GM21390 (cell line): ENCODE data around the gene GASK1A.
"Not testable (repeated sequence)": the region's sequence is repeated elsewhere in the genome, so short reads cannot be mapped to it uniquely, and the experiment has no call there.

Source experiments
- ATAC-seq: cut with Tn5 transposase; IDR thresholded peaks from one replicate; pipeline ENCODE4 v1.9.1; 2021; ENCODE audit not compliant: unreplicated experiment

The GASK1A gene

DNA sequence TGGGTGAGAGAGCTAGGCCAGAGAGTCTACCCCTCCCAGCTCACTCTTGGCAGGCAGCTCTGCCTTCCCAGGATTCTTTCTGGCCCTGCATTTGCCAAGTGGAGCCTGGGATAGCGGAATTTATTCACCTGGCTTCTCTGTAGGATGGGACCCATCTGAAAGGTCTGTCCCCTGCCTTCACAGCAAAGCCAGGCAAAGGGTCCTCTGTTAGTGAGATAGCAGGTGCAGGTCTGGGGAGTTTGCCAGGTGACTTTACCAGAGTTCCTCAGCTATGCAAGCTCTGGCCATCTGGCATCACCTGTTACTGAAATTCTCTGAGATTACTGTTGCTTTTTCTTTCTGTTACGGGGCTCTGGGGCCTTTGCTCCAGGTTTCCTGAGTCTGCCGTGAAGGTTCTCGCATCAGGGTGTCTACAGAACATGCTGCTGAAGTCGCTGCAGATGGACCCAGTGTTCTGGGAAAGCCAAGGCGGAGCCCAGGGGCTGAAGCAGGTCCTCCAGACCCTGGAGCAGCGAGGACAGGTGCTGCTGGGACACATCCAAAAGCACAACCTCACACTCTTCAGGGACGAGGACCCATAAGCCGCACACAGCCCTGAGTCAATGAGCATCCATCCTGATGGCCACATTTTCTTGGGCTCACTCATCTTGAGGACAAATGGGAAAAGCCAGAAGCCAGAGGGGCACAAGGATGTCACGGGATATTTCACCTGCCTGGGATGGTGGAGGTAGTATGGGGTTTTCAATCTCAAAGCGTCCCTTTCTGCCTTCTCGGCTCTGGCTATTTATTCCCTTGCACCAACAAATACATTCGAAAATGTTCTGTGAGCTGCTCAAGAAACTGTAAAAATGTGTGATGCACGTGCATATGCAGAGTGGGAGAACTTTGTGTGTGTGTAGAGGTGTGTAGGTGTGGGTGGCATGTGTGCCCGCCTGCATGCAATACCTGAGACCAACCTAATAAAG, 77.0 kb downstream of the GASK1A start:
- no peak for ATAC-seq

DNA sequence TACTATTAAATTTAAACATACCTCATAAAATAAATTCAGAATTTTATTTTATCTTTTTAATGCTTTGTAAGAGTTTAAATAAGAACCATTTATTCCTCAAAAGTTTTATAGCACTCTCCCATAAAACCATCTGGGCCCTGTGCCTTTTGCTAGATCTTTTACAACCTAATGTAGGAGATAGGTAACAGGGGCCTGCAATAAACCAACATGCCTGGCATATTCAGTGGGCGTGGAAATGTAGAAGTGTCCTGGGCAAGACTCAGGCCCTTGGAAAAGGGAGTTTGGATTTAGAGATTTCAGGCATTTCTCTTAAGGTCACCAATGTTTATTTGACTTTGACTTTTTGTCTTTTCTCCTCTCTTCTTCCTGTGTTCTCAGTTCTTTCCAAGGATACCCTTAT, 80.3 kb downstream of the GASK1A start:
- no peak for ATAC-seq

DNA sequence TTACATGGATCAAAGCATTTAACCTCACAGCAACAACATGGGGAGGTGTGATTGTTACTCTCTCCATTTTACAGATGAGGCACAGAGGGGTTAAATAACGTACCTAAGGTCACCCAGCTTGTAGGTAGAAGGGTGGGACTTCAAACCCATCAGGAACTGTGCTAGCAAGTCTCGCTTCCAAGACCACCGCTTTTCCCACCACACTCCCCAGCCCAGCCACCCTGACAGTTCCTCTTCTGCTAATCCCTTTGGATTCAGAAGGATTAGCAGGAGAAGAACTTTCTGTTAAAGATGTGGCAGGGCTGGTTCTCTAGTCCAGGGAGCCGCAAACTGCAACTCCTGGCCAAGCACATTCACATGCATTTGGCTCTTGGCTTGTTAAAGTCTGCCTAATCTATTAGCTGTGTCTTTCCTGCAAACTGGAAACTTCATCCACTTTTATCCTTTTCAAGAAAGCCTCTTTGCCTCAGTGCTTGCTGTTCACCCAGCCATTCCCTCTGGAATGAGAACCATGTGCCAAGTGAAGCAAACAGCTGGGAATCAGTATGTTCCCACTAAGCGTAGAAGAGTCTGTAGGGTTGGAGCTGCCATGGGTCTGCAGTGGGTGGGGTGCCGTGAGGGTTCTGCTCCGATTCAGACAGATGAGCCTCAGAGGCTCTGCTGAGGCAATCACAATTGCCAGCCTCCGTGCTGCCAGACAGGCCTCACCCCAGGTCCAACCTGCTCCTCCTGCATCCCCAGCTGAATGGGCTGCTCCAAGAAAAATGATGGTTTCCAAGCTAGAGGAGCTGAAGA, 82.2 kb downstream of the GASK1A start:
- no peak for ATAC-seq

DNA sequence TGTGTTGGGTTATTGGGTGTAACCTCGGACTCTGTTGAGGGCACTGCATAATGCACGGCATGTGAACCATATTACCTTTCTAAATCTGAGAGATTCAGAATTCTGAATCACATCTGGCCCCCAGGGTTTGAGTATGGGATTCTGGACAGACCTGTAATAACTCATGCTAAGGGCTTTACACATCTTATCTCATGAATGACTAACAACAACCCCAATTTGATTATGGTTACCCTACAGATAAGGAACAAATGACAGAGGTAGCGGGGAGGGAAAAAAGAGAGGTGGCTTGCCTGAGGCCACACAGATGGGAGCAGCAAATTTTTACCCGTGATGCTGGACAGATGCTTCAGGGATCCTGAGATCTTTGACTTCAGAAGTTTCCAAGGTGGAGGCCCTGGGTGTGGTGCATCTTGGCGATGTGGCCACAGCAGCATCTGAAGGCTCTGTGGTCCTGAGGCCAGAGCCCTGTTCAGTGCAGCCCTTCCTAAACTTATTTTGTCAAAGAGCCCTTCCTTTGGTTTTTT, 83.0 kb downstream of the GASK1A start:
- no peak for ATAC-seq

DNA sequence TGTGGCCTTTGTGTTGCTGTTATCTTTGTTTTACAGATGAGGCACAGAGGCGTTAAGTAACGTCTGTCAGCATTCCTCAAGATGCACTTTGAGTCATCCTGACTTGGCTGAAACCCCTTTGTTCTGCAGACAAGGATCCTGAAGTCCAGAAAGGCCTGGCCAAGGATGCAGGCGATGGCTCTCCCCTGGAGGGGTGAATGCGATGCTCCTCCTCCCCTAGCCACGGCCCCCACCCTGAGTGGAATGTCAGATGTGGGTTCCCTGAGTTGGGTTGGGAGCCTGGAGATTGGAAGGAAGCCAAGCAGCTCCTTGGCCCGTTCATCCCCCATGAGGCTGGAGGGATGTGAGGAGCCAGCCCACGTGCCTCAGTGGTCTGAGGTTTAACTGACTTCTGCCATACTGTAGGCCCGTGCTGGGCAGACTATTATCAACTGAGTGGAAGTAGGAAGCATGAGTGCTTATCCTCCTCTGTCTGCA, 83.5 kb downstream of the GASK1A start:
- no peak for ATAC-seq

DNA sequence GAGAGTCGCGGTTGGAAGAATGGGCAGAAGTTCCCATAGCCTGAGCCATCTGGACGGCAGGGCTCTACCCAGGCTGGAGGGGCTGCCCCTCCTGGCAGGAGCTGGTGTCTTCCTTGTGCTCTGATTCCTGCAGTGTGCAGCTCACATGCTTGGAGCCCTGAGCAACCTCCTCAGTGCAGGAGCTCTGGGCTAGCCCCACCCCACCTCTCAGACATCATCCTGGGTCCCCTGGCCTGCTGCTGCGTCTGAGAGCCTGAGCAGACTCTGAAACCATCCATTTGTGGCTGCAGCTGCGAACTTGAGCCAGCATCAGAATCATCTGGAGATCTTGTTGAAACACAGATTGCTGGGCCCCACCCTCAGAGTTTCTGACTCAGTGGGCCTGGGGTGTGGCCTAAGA, 84.0 kb downstream of the GASK1A start:
- no peak for ATAC-seq

DNA sequence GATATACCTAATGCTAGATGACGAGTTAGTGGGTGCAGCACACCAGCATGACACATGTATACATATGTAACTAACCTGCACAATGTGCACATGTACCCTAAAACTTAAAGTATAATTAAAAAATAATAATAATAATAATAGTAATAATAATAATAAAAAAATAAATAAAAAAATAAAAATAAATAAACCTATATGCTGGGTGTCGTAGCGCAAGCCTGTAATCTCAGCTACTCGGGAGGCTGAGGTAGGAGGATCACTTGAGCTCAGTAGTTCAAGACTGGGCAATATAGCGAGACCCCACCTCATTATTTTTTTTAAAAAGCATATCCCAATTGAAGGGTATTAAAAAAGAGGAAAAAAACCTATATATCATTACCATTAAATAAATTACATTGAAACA, 91.6 kb downstream of the GASK1A start:
- ATAC-seq = not testable (repeated sequence)

DNA sequence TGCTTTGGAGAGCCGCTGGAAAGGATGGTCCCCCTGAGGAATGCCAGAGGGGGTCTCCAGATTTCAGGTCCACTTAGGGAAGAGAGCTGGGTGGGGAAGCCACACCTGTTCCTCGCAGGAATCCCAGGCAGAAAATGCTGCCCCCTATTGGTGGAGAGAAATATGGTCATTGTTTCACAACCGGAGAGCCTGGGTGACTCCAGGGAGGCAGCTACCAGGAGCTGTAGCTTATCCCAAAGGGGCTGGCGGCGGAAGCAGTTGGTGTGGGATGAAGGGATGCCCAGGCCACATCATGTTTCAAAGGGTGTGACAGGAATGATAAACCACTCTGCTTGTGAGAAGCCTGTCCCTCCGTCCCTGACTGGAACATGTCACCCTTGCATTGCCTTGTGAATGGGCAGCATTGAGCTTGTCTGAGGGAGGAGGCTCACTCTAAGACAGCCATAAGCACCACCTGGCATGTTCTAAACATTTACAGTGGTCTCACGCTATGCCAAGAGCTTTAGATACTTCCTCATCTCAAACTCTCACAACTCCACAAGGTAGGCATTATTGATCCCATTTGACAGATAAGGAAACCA, 92.3 kb downstream of the GASK1A start:
- ATAC-seq = no peak

DNA sequence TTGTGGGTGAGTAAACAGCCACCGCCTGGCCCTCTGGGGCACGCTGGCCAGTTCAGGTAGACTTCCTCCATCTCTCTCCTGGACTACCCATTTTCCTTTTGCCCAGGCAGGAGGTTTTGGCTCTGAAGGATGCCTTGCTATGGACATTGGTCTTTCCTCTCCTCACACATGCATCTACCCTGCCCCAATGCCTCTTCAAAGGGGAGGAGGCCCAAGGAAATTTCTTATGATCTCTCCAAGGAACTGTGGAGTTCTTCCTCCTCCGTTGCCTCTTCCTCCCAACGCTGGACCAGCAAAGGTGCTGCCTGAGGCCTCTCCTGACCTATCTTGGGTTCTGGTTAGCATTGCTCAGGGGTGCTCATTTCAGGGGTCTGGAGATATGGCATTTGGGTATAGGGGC, 93.2 kb downstream of the GASK1A start:
- ATAC-seq = no peak

DNA sequence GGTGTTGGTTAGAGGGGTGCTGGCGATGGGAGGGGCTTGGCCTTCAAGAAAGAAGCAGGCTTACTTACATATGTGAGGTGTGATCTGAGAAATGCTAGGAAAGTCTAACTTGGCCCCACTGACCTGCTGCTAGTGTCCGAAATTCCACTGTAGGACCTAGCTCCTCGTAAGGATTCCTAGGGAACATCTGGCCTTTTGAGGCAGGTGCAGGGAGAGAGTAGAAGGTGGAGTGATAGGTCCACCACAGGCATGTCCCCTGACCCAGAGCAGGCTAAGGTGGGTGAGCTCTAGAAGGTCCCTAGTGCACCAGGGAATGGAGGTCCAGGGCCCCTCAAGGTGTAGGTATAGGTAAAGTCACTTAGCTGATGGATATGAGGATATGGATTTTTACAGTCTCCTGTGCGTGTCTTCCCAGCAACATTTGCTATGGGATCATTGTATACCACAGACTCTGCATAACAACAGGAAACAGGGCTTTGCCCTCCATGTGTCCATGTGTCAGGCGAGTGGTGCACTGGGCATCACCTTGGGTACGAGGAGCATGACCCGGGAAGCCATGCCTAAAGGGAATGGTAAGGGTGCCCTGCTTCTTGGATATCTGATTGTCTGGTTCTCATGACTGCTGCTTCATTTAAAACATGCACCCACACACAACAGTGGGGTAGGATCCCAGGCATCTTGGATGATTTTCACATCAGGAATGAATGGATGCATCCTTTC, 94.2 kb downstream of the GASK1A start:
- ATAC-seq = no peak

DNA sequence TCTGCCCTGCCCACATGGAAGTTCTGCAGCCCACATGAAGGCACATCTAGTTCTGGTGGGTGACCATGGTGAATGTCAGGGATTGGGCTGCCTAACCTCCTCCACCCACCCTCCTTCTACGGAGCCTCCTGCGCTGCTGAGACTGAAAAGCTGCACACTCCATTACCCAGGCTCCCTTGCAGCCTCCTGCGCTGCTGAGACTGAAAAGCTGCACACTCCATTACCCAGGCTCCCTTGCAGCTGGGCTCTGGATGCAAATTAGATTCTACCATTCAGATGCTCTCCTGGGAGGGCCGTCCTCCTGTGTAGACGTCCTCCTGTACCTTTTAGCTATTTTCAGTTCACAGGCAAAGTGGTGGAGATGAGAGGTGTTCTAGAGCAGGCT, 94.7 kb downstream of the GASK1A start:
- no peak for ATAC-seq

DNA sequence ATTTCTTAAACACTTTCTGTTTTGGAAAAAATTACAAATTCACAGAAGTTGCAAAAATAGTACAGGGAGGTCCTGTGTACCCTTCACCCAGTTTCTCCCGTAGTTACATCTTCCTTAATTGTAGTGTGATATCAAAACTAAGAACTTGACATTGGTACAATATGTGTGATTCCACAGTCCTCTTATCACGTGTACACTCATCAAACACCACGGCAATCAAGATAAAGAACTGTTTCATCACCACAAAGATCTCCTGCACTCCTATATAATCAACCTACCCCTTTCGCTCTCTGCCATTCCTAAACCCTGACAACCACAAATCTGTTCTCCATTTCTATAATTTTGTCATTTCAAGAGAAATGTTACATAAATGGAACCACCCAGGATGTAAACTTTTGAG, 95.4 kb downstream of the GASK1A start:
- ATAC-seq = no peak

DNA sequence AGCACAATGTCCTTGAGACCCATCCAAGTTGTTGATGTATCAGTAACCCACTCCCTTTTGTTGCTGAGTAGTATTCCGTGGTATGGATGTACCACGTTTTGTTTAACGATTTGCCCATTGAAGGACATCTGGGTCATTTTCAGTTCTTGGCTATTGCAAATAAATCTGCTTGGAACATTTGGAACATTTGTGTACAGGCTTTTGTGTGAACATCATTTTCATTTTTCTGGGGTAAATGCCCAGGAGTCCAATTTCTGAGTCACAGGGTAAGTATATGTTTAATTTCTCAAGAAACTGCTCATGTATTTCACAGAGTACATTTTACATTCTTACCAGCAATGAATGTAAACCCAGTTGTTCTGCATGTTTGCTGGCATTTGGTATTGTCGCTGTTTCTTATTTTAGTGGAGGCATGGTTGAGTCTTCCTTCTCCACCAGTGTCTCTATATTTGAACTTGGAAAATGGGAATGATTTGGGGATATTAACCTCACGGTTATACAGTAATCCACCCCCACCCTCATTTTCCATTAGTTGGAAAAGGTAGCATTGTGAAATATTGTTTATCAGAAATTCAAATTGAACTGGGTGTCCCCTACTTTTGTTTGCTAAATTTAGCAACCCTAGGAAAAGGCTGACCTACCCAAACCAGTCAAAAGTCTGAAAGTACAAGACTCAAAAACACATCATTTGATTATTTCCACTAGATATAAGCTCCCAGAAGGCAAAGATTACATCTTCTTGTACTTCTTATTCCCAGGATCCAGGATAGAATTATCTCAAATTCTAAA, 96.0 kb downstream of the GASK1A start:
- no peak for ATAC-seq

DNA sequence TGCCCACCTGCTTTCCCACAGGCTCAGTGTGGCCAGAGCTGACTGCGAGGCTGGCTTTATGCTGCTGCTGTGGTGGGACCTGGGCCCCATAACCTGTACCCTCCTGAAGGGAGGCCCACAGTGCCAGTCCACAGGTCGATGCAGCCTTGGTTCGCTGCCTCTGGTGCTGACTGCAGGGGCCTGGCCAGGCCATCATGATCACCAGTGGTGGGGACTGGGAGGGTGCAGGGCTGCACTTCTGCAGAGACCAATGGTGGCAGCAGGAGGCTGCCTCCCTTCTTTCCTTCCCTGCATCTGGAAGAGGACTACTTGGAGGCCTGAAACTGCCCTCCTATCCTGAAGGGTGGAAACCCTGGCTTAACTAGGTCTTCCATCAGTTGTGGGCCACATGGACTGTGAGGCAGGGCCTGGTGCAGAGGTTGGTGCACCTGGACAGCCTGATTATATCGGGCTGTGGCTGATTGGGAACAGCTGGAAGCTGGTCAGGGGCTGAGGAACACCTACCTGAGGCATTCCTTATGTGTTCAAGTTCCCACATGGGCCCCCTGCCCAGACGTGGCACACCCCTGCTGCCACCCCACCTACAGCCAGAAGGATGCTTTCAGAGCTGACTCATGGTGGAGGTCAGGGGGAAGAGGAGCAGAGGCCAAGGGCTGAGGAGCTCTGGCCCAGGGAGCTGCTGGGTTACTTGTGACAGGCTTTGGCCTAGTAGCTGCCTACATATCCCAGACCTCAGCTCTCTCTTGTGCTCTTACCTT, 97.0 kb downstream of the GASK1A start:
- ATAC-seq = no peak

DNA sequence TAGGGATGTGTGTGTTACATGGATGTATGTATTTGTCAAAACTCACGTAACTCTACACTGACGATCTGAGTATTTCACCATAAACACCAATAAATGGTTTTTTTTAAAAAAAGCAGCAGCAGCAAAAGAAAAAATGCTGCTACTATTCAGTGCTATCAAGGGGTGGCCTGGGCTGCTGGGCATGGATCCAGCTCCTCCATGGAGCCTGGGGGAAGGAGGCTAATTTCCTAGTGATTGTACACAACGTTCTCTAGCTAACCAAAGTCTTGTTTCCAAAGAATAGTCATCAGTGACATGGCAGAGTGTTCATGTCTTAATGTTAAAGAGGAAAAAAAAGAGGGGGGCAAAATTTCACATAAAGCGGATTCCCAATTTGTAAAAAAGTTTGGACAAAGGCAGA, 97.7 kb downstream of the GASK1A start:
- no peak for ATAC-seq

DNA sequence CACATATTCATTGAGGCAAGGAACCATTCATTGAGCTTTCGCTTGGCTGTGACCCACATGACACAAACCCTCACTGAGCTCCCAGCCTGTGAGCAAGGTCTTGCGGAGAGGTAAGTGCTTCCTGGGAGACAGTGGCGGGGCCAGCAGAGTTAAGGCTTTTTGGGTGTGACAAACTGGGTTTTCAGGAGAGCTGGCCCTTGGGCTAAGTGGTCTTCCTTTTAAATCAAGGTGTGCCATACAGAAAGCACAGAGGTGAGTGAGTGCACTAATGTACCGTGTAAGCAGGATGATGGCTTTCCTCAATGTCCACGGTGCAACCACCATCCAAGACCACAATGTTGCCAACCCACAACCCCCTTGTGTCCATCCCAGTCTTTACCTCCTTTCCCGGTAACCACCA, 98.2 kb downstream of the GASK1A start:
- no peak for ATAC-seq

DNA sequence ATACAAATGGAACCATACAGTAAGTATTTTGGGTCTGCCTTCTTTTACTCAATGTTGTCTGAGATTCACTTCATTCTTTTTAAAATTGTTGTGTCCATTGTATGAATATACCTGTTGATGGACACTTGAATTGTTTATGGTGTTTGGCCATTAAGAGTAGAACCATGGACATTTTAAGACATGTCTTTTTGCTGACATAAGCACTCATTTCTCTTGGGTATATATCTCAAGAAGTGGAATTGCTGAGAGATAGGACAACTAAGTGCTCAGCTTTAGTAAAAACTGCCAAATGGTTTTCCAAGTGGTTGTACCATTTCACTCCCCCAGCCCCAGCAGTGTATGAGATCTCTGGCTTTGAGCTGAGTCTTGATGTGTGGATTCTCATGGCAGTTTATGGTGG, 98.6 kb downstream of the GASK1A start:
- ATAC-seq = no peak

DNA sequence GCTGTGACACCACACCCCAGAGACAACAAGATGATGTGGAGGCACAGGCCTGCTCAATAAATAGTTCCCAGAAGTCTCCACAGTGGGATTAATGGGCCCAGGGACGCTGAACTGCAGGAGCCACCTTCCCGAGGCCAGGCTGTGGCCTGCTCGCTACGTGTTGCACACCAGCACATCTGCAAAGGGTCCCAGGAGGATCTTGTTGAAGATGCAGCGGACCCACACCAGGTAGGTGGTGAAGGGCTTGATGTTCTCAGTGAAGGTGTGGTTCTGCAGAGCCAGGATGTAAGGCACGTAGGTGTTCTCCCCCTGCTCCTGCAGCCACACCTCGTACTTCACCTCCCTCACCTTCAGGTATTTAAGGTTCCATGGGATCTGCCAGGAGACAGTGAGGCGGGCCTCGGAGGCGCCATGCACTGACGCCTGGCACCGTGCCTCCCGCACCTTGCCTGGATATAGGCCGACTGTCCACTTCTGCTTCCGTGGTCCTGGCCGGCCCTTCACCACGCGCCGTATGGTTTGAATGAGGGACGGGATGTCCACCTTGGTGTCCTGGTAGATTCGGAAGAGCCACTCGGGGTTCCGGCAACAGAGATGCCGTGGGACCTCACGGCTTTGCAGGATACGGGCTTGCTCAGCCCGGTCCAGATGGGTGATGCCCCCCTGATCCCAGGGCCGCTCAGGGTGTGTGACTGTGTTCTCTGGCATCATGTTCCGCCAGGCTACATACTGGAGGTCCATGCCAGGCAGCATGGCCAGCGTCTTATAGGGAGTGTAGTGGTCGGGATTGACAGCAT, 100.6 kb downstream of the GASK1A start:
- no peak for ATAC-seq
